Stimulated activated CD4-positive, alpha-beta T cell treated with anti-CD3 and anti-CD28 coated beads, Interleukin-12 subunit alpha, Interleukin-12 subunit beta, amount 100 ng/mL, for 24 hours (primary cell): ENCODE measurements around the gene KCTD16.

ENCODE experiments used
- DNase-seq, 2 experiments: peaks; one replicate each; pipeline ENCODE4 v3.0.0-alpha.2; 2020; ENCODE audit warnings: low read depth in 2 of 2

KCTD16 gene

DNA sequence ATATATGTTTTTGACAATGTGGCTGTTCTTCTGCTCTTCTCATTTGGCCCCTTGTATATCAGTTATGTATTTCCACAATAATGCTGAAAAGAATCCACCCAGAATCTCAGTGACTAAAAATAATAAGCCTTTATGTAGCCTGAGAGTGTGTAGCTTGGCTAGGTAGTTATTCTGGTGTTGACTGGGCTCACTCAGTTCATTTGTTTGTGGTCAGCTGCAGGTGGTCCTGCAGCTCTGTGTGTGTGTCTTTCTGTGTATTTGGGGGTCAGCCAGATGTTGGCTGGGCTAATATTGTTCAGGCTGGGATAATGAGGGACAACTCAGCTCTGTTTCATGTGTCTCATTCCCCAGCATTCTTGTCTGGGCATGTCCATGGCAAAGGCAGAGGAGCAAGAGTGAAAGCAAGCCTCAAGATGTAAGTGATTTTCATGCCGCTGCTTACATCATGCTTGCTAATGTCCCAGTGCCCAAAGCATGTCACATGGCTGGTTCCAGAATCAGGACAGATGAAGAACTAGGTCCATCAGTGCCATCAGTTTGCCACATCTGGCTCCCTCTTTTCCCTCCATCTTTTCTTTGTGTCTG lies 162.8 kb downstream of the KCTD16 start:
- DNase-seq = no peak

DNA sequence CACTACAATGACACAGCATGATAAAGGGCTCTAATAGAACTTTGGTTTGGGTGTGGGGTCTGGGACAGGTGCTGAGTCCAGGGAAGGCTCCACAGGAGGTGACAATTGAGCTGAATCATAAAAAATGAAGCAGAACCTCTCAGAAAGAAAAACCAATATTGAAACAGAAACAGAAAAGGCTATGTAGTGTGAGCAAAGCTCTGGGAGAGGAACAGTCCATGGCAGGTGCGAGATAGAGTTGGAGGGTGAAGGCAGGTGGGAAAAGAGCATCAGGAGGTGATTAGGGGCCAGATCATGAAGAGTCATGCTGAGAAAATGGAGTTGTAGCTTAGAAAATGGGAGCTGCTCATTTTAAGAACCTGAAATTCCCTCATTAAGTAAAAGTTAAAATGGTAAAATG lies 164.9 kb downstream of the KCTD16 start:
- no peak for DNase-seq

DNA sequence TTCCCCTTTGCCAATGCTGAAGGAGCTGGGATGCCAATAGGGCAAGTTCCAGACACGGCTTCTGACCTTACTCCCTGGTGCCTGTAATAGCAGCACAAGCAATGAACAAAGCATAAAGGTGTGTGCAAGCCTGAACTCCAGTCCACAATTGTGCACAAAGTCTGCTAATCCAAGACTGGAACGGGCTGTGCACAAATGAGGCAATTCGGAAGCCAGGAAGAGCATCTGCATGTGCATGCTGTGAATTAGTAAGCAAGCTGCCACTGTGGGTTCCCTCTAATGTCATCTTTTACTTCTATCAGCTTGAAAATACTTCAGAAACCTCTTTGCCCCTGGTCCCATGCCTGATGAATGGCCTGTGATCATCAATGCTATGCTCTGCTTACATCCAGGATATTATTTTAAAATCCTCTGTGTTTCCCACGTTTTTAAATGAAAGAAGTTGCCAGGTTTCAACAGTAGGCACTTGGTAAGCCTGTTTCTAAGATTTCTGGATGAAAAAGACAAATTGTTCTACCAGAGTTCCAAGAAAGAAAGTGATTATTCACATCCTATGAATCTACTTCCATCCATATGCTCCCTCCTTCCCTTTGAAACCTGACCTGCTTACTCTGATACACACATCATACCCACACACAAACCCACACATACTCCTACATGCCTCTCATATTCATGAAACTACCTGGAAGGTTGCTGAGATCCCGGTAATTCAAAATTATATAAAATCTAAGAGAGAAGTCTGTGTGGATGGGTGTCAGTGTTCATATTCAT lies 165.7 kb downstream of the KCTD16 start:
- DNase-seq = no peak

DNA sequence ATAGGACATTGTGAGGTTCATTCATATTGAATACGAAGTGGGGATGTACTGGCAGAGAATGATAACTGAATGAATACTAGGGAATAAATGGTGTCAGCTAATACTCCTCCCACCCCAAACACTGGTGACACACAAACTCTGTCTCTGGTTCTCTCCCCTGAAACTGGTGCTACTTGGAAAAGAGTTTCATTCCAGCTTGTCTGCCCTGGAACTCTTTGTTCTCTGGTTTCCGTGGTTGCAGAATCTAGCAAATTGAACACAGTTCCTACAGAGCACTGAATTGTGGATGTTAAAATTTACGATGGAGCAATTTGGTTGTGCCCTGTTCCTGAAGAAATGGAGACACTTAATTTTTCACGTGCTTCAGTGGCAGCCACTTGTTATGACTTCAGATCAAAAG lies 181.7 kb downstream of the KCTD16 start:
- no peak for DNase-seq

DNA sequence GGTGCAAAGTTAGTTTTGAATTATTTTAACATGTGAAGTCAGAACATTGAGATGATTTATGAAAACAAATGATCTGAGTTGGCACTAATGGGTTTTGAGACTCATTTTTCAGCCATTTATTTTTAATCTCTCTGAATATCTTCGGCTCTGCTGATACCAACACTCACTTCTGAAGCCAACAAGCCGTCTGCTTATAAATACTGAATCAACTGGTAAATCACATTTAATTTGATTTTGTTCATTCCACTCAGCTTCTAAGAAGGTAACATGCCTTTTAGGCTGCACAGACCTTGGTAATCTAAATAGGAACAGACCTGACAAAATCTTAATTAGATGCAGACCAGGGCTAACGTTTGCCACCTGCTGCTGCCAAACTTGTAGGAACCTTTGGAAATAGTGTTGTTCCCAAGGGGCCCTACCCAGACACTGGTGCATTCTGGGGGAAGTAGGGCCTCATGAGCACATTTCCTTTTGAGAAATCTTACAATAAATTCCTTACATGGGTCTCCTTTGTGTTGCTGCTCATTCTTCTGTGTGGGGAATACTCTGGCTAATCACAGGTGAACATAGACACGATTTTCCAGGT lies 182.2 kb downstream of the KCTD16 start:
- DNase-seq = no peak

DNA sequence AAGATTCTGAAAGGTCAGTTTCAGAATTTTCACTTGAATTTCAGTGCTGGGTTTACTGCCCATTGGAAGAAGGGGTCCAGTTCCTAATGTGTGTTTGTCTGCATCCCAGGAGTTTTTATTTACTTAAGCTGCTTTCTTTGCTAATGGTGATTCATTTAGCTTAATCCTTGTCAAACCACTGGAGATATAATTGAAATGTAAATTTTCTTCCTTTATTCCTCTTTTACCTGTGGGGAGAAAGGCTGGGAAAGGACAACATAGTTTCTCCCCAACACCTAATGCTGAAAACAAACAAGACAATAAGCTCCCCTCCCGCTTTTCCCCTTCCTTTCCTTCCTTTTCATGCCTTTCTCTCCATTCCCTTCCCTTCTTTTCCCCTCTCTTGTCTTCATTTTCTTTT lies 185.8 kb downstream of the KCTD16 start:
- DNase-seq = no peak

DNA sequence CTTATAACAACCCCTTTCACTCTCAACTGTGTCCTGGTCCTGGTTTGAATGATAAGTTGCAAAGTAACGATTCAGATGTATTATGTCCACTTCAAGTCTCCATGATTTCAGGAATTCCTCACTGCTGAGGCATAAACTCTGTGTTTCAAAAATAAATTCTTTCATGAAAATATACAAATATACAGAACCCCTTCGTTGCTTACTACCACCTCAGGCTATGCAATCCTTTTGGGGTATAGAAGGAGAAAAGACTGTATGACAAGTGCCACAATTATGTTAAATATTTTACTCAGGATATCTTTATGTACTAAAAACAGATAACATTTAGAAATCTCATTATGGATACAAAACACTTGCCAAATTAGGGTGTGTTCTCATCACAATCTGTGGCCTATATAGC lies 190.7 kb downstream of the KCTD16 start:
- no peak for DNase-seq

DNA sequence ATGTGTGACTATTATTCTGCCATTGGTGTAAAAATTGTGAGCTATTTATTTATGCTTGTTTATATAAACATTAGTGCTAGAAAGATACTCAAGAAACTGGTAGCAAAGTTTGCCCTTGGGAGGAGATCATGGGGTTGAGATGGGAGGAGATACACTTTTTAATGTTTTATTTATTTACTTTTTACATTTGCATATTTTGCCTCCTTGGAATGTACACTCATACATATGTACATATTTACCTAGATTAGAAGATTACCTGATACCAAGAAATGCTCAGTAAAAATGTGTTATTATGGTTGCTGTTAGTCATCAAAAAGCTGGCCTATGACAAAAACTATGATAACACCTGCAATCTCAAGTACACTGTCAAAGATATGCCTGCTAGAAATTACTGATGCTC lies 195.2 kb downstream of the KCTD16 start:
- no peak for DNase-seq

DNA sequence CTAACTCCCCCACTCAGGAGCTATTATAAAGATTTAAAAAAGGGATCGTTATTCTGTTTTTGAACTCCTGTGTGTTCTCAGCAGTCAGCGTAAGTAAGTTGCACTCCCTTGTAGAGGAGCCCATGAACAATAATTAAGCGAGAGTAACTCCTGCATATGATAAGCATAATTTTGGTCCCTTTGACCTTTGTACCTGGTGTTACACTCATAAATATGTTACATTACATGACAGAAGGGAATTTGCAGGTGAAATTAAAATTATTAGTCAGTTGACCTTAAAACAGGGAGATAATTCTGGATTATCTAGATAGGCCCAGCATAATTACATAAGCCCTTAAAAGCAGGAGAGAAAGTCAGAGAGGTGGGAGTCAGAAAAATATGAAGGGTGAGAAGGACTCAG lies 197.3 kb downstream of the KCTD16 start:
- no peak for DNase-seq

DNA sequence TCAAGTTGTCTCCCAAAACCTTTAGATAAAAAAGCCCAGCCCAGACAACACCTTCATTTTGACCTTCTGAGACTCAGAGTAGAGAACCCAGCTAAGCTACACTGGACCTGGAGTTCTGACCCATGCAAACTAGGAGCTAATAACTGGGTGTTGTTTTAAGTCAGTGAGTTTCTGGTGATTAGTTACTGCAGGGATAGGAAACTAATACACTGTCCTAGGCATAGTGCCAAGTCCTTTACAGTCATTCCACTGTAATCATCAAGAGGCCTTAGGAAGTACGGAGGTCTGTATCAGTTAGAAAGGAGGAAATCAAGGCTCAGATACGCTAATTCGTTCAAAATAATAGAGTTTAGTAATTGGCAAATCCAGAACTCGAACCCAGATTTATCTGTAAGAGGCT lies 197.9 kb downstream of the KCTD16 start:
- DNase-seq = no peak

DNA sequence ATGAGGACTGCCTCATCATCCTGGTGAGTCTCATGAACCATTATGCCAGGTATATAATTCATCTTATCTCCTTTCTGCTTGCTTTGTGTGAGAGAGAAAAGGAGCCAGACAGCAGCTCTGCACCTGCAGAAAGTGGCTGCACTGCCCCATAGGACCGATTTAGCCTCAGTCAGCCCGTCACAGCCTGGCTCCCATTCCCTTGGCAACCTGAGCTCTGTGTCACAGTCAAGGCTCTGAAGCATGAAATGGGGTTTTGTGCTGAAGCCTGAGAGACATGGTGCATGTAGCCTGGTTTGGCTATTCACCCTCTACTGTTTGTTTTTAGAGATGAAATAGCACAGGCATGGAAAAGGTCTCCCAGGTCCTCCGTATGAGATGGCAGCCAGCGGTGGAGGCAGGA lies 198.3 kb downstream of the KCTD16 start:
- DNase-seq = no peak

DNA sequence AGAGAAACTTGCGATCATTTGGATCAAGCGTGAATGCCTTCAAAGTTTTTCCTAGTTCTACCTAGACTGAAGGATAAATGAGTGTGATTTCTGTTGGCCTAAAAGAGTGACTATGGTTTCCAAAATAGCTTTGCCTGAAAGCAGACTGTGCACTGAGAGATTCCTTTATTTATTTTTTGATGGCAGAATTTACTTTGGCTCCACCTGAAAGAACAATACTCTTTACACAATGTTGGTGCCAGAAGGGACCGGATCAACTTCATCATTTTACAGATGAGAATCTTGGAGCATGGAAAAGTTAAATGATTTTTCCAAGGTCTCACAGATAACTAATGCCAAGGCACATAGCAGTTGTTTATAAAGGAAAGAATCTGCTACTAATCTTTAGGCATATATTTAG lies 199.6 kb downstream of the KCTD16 start:
- DNase-seq = no peak

DNA sequence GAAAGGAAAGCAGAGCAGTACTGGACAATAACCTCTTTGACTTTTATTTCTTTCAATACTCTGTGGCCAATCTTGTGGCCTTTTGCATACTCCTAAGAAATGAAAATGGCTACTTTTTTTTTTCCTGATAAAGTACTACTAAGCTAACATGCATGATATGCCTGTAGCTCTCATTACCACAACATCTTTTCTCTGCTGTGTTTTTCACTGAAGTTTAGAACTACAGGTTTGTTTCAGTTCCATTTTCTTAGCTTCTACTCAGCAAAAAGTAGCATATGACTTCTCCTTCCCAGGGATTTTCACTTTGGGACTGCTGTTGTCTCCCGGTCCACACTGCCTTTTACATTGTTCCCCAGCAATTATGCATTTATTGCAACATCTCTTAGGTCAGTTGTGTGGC lies 204.0 kb downstream of the KCTD16 start:
- DNase-seq = no peak

DNA sequence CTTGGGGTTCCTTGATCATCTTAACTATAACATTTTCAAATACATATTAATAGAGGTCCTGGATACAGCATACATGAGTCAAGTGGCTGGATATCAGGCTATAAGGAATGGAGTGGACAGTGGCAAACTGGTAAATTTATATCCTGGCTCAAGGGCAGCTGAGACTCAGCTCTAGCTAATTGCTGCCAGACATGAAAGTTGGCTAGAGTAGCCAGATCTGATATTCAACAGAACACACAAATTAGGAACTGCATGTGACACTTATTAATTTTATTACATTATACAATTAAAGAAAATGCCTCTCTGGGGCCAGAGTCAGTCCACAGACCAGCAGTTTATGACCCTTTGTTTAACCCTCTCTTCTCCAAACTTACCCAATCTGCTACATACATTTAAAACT lies 206.5 kb downstream of the KCTD16 start:
- DNase-seq = no peak

DNA sequence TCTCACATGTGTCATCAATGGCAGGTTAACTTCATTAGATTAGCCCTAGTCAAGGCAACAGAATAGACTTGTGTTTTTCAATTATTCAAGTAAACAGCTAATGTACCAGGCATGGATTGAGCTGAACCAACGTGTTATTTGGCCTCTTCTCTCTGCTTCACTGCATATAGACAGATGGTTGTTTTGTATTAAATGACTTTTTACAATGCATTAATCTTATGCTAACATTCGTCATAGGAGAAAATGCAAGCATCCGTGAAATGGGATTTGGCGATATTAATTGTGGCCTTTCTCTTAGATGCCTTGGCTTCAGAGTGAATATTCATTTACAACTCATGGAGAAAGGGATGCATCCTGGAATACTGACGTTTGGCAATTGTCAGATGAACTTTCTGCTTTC lies 208.0 kb downstream of the KCTD16 start:
- DNase-seq = no peak

DNA sequence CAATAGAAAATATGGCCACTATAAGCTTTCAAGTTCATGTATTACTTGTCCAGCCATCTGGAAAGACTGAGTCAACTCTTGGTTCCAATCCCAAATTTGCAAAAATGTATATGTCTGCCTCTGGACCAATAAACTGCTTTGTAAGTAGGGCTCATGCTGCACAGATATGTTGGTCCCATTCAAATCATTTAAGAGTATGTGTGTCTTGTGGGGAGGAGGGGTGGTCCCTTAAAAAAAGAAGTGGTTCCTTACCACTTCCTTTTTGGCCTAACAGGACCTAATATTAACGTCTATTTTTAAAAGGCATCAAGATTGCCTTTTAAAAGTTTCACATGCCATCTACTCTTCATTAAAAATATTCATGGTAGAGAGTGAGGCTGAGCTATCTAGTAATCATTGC lies 214.9 kb downstream of the KCTD16 start:
- DNase-seq = no peak

DNA sequence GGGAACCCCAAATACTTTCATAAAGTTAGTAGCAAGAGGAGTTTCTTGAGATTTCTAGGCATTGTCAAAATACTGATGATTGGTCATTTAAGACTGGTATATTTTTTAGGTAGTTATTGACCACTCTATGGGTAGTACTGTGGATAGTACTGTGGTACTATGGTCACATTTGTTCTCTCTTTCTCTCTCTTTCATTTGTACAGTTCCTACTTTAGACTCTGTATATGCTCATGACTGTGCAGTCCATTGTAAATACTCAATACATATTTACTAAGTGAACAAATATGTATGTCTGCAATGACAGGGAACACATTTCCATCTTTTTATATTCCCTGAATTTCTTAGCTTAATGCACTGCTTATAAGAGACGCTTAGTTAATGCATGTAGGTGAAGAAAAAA lies 215.6 kb downstream of the KCTD16 start:
- no peak for DNase-seq

DNA sequence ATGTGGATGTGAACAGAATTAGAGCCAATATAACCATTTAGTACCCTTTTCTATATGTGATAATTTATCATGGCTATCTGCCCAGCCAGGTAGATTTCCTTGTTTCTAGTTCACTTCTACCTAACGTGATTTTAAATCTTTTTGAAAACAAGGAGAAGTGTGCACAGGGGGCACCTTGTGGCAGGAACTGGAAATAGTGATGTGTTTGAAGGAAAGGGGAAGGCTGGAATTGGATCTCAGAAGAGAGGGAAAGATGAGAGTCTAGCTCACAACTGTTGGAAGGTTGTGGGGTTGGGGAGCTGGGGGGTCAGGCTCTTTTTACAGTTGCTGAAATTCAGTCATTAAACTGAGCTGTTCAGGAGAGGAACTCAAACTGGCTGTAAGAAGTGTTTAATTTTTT lies 219.5 kb downstream of the KCTD16 start:
- DNase-seq = no peak

DNA sequence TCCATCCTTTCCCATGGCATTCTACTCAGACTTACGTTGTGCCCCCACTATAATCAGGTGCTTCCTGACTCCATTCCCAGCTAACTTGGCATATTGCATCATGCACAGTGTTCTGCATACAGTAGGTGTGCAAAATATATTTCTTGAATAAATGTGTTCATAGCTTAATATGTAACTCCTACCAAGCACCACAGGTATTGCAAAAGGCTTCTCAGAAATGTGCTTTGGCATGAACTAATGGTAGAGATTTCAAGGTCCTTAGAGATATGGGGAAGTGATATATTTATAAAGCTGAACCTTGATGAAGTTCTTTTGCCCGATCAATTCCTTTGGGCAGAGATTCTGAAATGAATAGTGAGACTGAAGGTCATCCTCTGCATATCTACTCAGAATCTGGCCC lies 220.4 kb downstream of the KCTD16 start:
- no peak for DNase-seq

DNA sequence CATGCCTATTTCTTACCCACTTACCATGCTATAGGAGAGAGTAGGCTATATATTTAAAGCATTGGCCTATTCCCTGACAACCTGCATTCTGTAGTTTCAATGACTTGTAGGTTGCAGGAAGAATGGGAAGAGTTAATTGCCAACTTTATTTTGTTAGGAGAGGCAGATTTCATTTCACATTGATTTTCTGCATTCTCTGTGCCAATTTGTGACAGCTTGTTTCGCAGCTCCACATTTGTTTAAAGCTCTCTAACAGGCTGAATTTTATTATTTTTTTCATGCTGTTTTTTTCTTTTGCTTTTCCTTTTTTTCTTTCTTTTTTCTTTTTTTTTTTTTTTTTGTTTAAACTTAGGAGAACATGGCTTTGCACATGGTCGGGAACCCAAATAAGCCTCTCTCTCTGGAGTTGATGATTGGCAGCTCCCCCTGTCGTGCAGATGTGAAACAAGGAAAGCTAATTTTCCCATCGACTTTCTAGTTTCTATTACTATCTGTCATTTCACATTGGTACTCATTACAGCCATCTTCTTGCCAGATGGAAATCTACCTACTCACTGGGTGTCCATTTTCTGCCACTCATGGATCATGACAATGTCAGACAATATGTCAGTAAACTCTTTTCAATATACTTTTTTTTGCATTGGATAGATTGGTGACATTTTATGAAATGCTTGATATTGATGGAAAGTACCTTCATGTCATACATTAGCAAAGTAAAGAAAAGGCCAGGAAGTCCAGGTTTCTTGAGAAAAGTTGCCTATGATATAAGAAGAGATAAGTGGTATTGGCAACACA lies 223.2 kb downstream of the KCTD16 start:
- DNase-seq = no peak

DNA sequence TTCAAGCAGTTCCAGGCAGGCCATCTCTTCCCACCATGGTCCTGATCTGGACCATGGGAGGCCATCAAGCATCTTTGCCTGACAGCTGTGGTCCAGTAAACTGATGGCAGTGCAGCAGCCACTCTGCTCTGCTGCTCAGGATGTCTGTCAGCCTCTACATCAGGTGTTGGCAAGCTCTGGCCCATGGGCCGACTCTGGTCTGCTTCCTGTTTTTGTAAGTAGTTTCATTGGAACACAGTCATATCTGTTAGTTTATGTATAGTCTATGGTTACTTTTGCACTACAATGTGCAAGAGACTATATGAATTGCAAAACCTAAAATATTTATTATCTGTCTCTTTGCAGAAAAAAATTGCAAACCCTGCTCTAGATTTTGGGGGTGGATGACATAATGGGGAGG lies 225.0 kb downstream of the KCTD16 start:
- no peak for DNase-seq

DNA sequence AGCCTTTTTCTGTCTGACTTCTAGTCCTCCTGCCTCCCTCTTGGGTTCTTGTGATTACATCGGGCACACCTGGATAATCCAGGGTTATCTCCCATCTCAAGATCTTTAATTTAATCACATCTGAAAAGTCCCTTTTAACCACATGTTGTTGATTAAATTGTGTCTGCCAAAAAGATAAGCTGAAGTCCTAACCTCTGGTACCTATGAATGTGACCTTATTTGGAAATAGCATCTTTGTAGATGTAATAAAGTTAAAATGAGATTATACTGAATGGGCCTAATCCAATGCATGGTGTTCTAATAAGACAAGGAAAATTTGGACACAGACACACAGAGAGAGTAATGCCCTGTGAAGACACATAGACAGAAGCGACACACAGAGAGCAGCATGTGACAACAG lies 232.4 kb downstream of the KCTD16 start:
- DNase-seq = no peak
